ENCODE results near the gene TF.

The TF gene

GRCh38 chr3:133833267-133833666 lies 87.1 kb downstream of the TF start:
- no peak for TF ChIP-seq CTCF (conservative IDR thresholded peaks at IDR 0.05; ENCODE audit: low read depth)
- CTCF ChIA-PET = interaction anchor here (0.6 to 1.4 kb wide), 2 partner anchors 170 to 1461 kb away, joined by 3 to 6 read pairs; no protein-coding TSS in a partner anchor
- DNase-seq (ENCODE audit: low spot score) = no peak
- no peak overlapping the region for H3K27ac ChIP-seq
- POLR2A ChIA-PET (ENCODE audit: low non-redundant PET) = no interaction called here

- DNase-seq (ENCODE audit: low spot score) = no peak
- H3K27ac ChIP-seq = no peak overlapping the region
- ChIA-PET POLR2A (ENCODE audit: low non-redundant PET) (no interaction called here), CTCF (no interaction called here)
- no peak for TF ChIP-seq CTCF (conservative IDR thresholded peaks at IDR 0.05; ENCODE audit: low read depth)
Observed at GRCh38 chr3:133833880-133834620, 87.9 kb downstream of the TF start.

GRCh38 chr3:133834621-133835417 lies 88.6 kb downstream of the TF start:
- no peak for DNase-seq (ENCODE audit: low spot score)
- CTCF ChIA-PET = interaction anchor here (0.6 kb wide), 1 partner anchor 348 kb away, joined by 4 read pairs; no protein-coding TSS in a partner anchor

GRCh38 chr3:133835418-133835743 lies 89.2 kb downstream of the TF start:
- TF ChIP-seq CTCF (conservative IDR thresholded peaks at IDR 0.05; ENCODE audit: low read depth) = no peak
- no peak overlapping the region for H3K27ac ChIP-seq
- ChIA-PET POLR2A (ENCODE audit: low non-redundant PET) (no interaction called here), CTCF (interaction anchor here (0.6 kb wide), 1 partner anchor 348 kb away, joined by 4 read pairs; no protein-coding TSS in a partner anchor)
- no peak for DNase-seq (ENCODE audit: low spot score)

More at GRCh38 chr3:133834621-133835417, 88.6 kb downstream of the TF start:
- no peak overlapping the region for H3K27ac ChIP-seq
- POLR2A ChIA-PET (ENCODE audit: low non-redundant PET) = no interaction called here
- no peak for TF ChIP-seq CTCF (conservative IDR thresholded peaks at IDR 0.05; ENCODE audit: low read depth)

- no peak for TF ChIP-seq CTCF (conservative IDR thresholded peaks at IDR 0.05; ENCODE audit: low read depth)
- ChIA-PET POLR2A (ENCODE audit: low non-redundant PET) (no interaction called here), CTCF (interaction anchor here (0.6 kb wide), 1 partner anchor 36 kb away, joined by 3 read pairs; no protein-coding TSS in a partner anchor)
- no peak overlapping the region for H3K27ac ChIP-seq
- DNase-seq (ENCODE audit: low spot score) = no peak
Observed at GRCh38 chr3:133835961-133836360, 89.8 kb downstream of the TF start.

- TF ChIP-seq CTCF (conservative IDR thresholded peaks at IDR 0.05; ENCODE audit: low read depth) = no peak
- ChIA-PET POLR2A (ENCODE audit: low non-redundant PET) (no interaction called here), CTCF (interaction anchor here (0.6 kb wide), 1 partner anchor 36 kb away, joined by 3 read pairs; no protein-coding TSS in a partner anchor)
- DNase-seq (ENCODE audit: low spot score) = no peak
- H3K27ac ChIP-seq = no peak overlapping the region
Observed at GRCh38 chr3:133836497-133837158, 90.4 kb downstream of the TF start.
